ENCODE measurements around the gene JAM2.
"Not testable (repeated sequence)": the region's sequence is repeated elsewhere in the genome, so short reads cannot be mapped to it uniquely, and the experiment has no call there.

JAM2 gene

GRCh38 chr21:25647647-25648046, 8.6 kb downstream of the JAM2 start:
- no peak for DNase-seq

- no peak for DNase-seq
Observed at GRCh38 chr21:25649146-25649545, 10.1 kb downstream of the JAM2 start.

DNA sequence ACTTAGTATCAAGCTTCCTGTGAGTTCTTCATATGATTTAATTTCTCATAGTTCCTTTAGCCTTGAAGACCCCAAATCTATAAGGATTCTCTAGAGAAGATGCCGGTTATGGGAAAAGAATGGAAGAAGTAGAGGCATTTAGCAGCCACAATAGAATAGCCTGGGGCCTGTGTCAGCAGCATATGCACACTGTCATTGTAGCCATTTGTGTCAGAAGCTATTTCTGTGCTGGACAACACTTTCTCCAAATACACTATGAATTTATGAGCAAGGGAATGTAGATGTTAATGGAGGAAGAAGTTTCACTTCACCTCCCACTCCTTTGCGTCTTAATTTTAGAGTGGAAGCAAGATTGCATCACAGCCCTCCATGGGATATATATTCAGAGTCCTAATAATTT, 17.4 kb downstream of the JAM2 start:
- DNase-seq, result no peak

GRCh38 chr21:25657140-25657539, 18.1 kb downstream of the JAM2 start:
- no peak for DNase-seq

DNA sequence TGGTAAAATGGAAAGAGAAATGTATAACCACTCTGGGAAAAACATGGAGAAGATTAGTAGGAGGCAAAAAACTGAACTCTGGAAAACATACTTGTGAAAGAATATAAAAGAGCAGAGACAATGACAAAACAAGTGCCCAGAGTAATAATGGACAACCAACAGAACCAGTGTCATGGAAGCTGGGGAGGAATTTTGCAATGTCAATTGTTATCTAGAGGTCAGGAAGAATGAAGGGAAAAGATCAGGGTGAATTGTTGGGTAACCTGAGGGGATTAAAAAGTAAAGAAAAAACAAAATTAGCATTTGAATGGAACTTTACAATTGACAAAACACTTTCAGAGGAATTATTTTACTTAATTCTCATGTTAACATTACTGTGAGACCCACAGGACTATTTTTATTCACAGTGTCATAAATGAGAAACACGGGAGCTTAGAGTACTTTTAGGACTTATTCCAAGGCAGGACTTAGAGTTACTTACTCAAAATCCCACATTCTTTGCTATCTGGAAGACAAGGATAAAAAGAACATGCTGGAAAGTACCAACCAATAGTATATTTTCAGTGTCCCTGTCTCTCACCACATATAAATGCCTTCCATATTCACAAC, 19.5 kb downstream of the JAM2 start:
- no peak for DNase-seq

GRCh38 chr21:25660233-25660632, 21.2 kb downstream of the JAM2 start:
- DNase-seq, result no peak

DNA sequence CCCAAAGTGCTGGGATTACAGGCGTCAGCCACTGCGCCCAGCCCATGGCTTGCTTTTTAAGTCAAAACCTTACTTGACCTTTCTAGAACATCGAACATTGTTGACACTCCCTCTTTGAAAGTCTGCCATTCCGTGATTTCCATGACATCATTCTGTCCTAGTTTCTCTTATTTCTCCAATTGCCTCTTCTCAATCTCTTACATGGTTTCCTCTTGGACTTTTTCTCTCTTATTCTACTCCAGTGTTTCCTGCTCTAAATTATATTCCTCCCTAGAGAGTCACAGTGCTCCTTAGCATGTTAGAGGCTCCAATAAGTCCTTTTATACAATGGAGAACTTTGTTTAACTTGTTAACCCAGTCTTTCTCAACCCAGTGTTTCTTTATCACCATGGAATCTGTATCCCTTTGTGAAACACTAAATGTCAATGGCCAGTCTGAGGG, 25.5 kb downstream of the JAM2 start:
- DNase-seq, result no peak

GRCh38 chr21:25670726-25671125, 31.7 kb downstream of the JAM2 start:
- DNase-seq, result no peak

- no peak for DNase-seq
Observed at GRCh38 chr21:25676451-25676850, 37.4 kb downstream of the JAM2 start.

GRCh38 chr21:25682382-25682781, 43.3 kb downstream of the JAM2 start:
- DNase-seq, result no peak

GRCh38 chr21:25687787-25688186, 48.7 kb downstream of the JAM2 start:
- DNase-seq, result no peak

DNA sequence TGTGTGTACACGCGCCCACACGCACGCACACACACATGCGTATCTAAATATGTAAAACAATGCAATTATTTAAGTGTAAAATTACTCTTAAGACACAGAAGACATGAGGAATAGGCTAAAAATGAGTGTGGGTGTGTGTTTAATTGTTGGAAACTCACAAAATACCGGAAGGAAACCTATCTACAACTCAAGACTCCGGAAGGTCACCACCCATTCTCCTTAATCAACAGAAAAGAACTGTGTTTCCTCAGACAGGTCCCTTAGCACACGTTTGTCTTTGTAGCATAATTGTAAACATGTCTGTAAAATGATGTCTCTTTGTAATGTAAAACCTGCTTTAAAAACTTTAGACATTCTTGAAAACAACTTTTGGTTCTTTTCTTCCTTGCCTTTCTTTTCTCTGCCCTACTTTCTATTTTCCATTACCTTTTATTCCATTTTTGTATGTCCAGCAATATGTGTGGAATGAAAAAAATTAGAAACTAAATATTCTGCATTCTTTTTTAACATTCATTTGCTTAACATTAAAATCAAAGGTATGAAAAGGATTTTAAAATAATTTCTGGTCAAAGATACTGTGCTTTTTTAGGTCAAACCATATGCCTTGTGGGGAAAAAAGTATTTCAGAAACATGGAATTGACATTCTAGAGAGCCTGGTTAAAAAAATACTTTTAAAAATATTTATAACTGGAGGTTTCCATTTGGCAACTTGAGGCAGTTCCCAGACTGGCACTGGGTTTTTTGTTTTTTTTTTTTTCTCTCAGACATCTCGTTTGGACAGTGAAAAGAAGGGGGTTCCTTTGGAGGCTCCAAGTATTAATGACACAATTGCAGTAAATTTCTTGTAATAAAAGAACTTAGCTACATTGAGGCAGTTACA, 49.5 kb downstream of the JAM2 start:
- DNase-seq, result no peak

GRCh38 chr21:25689226-25689625, 50.2 kb downstream of the JAM2 start:
- no peak for DNase-seq

DNA sequence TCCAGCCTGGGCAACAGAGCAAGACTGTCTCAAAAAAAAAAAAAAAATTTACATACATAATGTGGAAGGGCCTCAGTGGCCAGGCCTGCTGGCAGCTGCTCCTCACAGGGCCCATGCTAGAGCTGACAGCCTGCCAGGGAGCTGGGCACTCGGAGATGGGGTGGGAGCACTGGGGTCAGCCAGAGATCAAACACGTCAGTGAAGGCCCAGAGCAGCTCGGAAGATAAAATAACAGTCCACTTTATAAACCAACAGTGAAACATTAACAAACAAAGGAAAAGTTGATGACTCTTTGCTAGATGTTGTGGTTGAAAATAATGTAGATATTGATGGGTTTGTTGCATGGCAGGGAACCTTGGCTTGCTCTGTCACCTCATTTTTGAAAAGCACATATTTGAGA, 52.9 kb downstream of the JAM2 start:
- DNase-seq, result no peak

GRCh38 chr21:25695461-25695860, 56.4 kb downstream of the JAM2 start:
- DNase-seq, result not testable (repeated sequence)

DNA sequence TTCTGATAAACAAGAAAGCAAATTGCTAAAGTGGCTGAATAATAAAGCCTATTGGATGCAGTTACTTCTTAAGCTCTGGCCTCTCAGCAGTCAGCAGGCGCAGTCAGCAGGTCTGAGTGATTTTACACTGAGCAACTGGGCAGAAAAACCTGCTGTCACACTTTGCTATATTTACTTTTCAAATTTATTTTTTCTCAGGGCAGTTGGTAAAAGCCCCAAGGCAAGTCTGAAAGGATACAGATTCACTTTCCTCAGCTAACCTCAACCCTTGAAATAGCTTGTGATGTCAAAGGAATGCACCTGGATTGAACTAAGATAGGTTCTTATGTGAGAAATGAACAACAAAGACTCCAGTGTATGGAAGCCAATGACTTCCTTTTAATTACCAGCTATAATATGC, 61.7 kb downstream of the JAM2 start:
- no peak for DNase-seq

- DNase-seq, result no peak
Observed at GRCh38 chr21:25701529-25701928, 62.5 kb downstream of the JAM2 start.

- DNase-seq, result no peak
Observed at GRCh38 chr21:25708467-25709065, 69.5 kb downstream of the JAM2 start.

GRCh38 chr21:25709684-25710265, 70.7 kb downstream of the JAM2 start:
- no peak for DNase-seq

- no peak for DNase-seq
Observed at GRCh38 chr21:25710550-25710949, 71.5 kb downstream of the JAM2 start.

- DNase-seq, result not testable (repeated sequence)
Observed at GRCh38 chr21:25714066-25714465, 75.0 kb downstream of the JAM2 start.

- DNase-seq, result no peak
Observed at GRCh38 chr21:25717491-25718147, 78.6 kb downstream of the JAM2 start.

DNA sequence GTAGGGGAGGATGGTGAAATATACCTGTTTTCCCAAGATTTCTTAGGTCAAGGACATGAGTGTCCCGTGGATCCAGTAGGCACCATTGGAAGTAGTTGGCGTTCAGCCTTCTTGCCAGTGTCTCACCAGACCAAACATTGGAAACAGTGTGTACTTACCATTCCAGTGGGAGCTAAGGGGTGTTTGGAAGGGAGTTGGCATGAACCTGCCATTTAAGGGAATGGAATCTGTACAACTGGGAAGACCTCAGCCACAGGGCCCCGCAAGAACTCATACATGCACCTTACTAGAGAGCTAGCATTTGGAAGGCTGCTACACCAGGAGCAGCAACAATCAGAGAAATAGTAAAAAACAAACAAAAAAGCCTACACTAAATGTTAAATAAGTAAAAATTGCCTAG, 82.9 kb downstream of the JAM2 start:
- DNase-seq, result no peak

All from NCI-H187 (cell line).